ENCODE data around the gene STXBP1.
"Not testable (repeated sequence)": the region's sequence is repeated elsewhere in the genome, so short reads cannot be mapped to it uniquely, and the experiment has no call there.

STXBP1 gene

GRCh38 chr9:127611899-127612790 is at the start of gene STXBP1:
Gene STXBP1, plus strand, starts transcription at chr9:127612277. Its CDS starts 127 bp downstream, at chr9:127612404.
- DNase-seq (ENCODE audit: low spot score): peak; percentile 87

DNA sequence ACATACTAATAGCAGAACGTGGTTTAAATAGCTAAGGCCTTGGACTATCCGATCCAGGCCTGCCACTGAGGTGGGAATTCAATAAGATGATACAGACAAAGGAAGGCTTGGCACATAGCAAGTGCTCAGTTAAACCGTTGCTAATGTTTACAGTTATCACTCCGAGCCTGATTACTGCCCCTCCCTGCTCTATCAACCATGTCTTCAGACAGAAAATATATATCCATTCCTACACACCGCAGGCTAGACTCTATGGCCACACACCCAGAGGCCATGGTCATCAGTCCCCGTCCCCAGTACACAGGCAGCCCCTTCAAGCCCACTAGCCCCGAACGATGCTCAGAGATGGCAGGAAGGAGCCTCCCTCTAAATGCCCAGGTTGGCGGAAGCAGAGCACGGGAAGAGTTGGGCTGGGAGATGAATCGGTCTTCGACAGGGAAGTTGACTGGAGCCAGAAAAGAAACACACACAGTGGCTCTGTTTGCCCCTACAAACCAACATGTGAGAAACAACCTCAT is 49.7 kb upstream of the STXBP1 start:
- DNase-seq (ENCODE audit: low spot score): peak; percentile 17

DNA sequence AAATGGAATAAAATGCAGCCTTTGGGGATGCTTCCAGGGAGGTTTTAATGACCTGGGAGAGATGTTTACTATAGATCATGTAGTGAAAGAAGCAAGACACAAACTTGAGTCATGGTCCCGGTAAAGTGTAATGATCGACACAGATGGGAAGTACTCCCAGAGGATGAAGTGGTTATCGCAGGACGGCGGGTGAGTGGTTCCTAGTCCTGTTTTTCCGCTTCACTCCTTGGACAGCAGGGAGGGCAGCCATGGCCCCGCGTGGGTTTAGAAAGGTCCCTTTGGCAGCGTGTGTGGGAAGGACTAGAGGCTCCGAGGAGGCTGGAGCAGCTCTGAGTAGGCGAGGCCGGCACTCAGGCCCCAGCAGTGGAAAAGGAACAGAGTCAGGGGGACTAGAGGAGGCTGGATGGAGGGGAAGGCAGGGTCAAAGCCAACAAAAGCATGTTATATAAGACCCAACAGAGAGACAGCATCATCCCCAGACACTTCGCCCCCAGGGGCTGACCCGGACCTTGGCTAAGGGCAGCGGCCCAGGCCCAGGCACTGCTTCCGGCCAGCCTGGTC is 49.2 kb upstream of the STXBP1 start:
- DNase-seq (ENCODE audit: low spot score): no peak

DNA sequence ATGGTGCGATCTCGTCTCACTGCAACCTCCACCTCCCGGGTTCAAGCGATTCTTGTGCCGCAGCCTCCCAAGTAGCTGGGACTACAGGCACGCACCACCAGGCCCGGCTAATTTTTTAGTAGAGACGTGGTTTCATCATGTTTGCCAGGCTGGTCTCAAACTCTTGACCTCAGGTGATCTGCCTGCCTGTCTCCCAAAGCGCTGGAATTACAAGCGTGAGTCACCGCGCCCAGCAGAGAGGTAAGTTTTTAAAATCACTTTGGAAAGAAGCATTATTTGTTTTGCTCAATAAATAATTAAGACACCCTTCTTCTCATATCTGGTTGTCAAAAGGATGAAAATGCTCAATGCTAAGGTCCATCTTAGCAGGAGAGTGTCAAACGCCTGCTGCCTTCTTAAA is 48.5 kb upstream of the STXBP1 start:
- no peak for DNase-seq (ENCODE audit: low spot score)

DNA sequence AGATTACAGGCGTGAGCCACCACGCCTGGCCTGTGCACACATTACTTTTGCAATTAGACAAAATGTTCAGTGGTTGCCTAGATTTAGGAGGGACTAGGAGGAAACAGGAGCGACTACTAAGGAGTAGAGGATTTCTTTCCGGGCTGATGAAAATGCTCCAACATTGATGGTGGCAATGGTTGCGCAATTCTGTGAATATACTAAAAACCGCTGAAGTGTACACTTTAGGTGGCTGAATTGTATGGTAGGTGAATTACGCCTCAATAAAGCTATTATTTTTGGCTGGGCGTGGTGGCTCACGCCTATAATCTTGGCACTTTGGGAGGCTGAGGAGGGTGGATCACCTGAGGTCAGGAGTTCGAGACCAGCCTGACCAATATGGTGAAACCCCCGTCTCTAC is 46.8 kb upstream of the STXBP1 start:
- no peak for DNase-seq (ENCODE audit: low spot score)

GRCh38 chr9:127566351-127567001 is 45.6 kb upstream of the STXBP1 start:
- DNase-seq (ENCODE audit: low spot score): no peak

DNA sequence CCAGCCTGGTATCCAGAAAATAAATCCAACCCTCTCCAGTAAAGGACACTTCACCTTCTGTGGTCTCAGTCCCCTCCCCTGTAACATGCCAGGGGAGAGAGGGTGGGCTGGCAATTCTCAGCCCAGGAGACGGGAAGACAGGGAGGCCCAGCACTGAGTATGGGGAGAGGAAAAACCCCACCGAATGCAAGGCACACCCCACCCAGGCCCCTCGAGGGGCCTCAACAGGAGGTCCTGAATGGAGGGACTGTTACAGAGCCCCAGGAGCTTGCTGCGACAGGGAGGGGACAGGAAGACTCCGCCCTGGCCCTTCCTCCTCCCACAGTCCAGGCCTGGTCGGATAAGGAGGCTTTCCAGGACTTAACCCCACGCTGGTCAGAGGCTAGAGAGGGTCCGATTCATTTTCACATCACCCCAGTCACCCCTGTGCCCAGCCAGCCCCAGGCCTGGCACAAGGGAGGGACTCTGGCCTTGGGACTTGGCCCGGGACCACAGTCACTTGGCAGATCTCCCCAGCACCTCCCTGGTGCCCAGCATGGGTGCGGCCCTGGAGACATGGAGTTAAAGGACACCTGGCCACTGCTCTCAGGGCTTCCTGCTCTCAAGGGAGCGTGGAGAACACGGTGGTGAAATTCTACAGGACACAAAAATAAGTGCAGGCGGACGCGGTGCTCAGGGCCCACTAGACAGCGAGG is 44.9 kb upstream of the STXBP1 start:
- peak; percentile 23 for DNase-seq (ENCODE audit: low spot score)

DNA sequence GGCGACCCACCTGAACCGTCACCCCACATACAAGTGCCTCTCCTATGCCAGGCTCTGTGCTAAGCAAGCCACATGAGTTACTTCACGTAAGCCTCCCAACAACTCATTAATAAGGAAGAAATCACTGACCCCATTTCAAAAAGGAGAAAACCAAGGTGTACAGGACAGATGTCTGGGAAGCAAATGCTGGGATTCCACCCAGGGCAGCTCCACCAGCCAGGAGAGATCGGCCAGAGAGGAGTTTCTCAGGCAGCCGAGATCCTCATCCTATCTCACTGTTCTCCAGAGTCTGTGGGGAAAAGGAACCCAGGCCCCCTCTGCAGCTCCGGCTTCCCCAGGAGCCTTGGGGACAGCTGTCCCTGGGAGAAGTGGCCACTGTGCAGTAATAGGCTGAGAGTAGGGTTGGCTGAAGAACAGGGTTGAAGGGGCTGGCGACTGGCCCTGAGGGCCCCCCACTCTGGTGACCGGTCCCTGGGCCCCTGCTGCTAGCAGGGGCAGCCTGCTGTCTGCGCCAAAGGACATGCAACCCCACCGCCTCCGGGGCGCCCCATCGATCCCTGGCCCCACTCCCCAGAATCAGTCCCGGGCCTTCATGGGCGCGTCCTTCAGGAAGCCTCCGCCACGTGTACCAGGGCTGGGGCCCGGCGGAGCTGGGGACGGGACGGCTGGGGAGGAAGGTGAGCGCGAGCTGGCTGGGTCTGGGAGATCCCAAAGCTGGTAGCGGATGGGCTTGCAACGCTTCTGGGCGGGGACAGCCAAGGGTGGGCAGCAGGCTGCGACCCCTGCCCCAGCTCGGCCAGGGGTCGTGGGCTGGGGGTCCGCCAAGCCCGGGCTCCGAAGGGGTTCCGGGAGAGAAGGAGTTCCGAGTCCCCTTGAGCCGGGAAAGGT is 44.1 kb upstream of the STXBP1 start:
- DNase-seq (ENCODE audit: low spot score): no peak

- no peak for DNase-seq (ENCODE audit: low spot score)
Observed at GRCh38 chr9:127568618-127568970, 43.5 kb upstream of the STXBP1 start.

GRCh38 chr9:127568971-127569885 is 42.8 kb upstream of the STXBP1 start:
- peak; percentile 82 for DNase-seq (ENCODE audit: low spot score)

DNA sequence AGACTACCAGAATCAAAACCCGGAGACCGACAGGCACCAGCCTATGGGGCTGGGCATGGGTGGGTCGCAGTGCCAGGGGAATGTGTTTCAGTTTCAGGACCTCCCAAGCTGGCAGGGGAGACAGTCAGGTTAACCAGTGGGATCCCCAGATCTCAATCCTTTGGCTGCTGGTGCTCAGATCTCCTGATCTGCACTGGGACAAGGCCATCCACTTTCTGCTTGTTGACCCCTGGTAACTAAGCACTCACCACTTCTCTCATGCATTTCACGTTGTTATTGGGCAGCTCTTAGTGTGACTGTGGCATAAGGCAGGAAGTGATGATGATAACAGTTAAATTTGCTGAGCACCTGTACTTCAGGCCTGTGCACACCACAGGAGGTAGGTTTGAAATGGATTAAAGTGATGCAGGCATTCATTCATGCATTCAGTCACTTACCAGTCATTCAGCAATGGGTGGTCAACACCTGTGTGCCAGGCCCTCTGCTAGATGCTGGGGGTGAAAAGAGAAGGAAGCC is 42.1 kb upstream of the STXBP1 start:
- DNase-seq (ENCODE audit: low spot score): no peak

- DNase-seq (ENCODE audit: low spot score): peak; percentile 29
Observed at GRCh38 chr9:127570533-127571111, 41.5 kb upstream of the STXBP1 start.

DNA sequence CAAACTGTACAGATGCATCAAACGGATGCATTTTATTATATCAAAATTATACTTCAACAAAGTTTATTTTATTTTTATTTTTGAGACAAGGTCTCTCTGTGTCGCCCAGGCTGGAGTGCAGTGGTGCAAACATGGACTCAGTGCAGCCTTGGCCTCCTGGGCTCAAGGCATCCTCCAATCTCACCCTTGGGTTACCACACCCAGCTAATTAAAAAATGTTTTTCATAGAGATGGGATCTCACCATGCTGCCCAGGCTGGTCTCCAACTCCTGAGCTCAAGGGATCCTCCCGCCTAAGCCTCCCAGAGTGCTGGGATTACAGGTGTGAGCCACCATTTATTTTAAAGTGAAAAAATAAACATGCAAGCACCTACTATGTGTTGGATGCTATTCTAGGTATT is 40.1 kb upstream of the STXBP1 start:
- no peak for DNase-seq (ENCODE audit: low spot score)

- DNase-seq (ENCODE audit: low spot score): no peak
Observed at GRCh38 chr9:127572961-127573721, 38.9 kb upstream of the STXBP1 start.

DNA sequence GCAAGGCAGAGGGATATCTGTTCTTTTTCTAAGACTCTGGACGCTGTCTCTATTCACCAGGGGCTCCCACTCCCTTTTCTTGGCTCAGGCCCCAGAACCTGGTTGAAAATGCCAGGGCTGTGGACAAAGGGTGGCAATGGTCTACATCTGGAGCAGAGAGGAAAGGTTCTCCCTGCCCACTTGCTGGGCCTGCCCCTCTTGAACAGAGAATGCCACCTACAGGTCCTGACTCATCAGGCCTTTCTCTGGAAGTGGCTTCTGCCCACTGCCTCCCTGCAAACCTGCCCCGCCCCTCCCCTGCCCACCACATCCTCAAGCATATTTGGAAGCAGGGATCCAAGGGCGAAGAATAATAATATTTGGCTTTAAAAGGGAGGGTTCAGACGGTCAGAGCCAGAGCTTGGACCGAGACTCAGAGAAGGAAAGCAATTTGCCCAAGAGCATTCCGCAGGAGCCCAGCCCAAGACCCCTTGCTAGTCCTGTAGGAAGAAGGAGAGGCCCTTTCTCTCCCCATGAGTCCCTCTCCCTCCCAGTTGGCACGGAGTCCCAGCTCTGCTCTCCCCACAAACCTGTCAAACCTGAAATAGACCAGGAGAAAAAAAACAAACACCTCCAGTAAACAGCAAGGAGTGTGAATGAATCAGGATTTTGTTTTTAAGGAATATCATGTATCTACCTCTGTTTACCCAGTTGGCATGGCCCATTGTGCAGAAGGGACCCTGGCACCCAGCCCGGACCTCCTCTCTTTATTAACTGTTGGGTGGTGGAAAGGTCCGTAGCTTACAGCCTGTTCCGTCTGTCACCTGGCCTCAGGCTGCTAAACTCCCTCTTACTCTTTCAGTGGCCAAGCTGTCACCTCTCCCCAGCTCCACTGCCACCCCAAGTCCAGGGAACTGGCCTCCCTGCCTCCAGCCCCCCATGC is 37.7 kb upstream of the STXBP1 start:
- no peak for DNase-seq (ENCODE audit: low spot score)

DNA sequence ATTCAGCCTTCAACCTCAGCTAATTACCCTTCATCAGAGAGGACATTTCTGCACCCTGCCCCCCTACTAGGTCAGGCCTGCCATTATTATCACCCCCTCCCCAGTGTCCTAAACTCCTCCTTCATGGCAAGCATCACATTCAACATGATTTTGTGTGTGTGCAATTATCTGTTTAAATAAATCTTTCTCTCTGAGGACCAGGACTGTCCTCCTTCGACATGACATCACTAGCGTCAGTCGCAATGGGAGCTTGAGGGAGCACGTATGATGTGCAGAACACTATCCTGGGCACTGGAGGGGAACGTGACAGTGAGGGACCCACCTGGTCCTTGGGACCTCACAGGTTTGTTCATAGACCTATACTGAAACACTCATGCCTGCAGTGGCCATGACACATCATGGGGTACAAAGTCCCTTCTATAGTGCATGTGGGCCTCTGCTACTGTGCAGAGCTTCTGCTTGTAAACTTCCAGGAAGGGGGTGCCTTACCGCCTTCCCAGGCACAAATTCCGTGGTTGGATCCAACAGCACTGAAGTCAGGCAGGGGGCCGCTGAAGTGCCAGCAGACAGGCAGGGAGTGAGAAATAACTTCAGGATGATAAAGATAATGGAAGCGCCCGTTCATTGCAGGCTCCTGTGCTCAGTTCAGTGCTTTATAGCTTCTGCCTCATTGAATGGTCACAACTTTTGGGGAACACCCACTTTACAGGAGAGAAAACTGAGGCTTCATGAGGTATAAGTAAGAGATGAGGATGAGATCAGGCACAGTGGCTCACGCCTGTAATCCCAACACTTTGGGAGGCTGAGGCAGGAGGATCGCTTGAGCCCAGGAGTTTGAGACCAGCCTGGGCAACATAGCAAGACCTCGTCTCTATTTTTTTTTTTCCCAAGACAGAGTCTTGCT is 36.0 kb upstream of the STXBP1 start:
- DNase-seq (ENCODE audit: low spot score): no peak

DNA sequence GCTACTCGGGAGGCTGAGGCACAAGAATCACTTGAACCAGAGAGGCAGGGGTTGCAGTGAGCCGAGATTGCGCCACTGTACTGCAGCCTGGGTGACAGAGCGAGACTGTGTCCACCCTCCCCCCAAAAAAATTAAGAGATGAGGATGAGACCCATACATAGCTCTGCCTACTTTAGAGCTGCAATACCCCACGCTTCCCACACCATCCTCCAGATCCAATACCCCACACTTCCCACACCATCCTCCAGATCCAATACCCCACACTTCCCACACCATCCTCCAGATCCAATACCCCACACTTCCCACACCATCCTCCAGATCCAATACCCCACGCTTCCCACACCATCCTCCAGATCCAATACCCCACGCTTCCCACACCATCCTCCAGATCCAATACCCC is 34.9 kb upstream of the STXBP1 start:
- not testable (repeated sequence) for DNase-seq (ENCODE audit: low spot score)
